Fibroblast of pulmonary artery (primary cell): Measurements from ENCODE around the gene ACKR2.

Source experiments
- DNase-seq: peaks from one replicate; pipeline ENCODE4 v3.0.0-alpha.2; 2010; ENCODE audit warnings: low read depth
- H3K4me3 ChIP-seq: replicated peaks from 2 replicates; pipeline ENCODE4 v1.5.1; 2011; ENCODE audit warnings: low read depth, mild to moderate bottlenecking, control low read depth, low read length, moderate library complexity
- CTCF ChIP-seq: IDR thresholded peaks from 2 replicates; pipeline ENCODE4 v1.5.1; 2011; ENCODE audit warnings: mild to moderate bottlenecking, control low read depth, low read length, inconsistent platforms; ENCODE audit errors: missing control alignments

The ACKR2 gene

GRCh38 chr3:42855219-42855546, 45.9 kb downstream of the ACKR2 start:
- TF ChIP-seq CTCF, result no peak
- no peak overlapping the region for H3K4me3 ChIP-seq
- no peak for DNase-seq

- DNase-seq, result no peak
- H3K4me3 ChIP-seq, result no peak overlapping the region
- no peak for TF ChIP-seq CTCF
These were observed 46.5 kb downstream of the ACKR2 start for GRCh38 chr3:42855547-42856380.

- DNase-seq, result no peak
- H3K4me3 ChIP-seq, result no peak overlapping the region
- TF ChIP-seq CTCF, result no peak
These were observed 47.3 kb downstream of the ACKR2 start for GRCh38 chr3:42856544-42856943.

GRCh38 chr3:42864321-42864950, 55.2 kb downstream of the ACKR2 start:
- no peak for TF ChIP-seq CTCF
- no peak for DNase-seq
- no peak overlapping the region for H3K4me3 ChIP-seq

GRCh38 chr3:42865256-42865655, 56.0 kb downstream of the ACKR2 start:
- TF ChIP-seq CTCF, result no peak
- no peak overlapping the region for H3K4me3 ChIP-seq
- no peak for DNase-seq

- no peak overlapping the region for H3K4me3 ChIP-seq
- no peak for DNase-seq
- TF ChIP-seq CTCF, result no peak
These were observed 57.9 kb downstream of the ACKR2 start for GRCh38 chr3:42867138-42867537.

- TF ChIP-seq CTCF, result no peak
- no peak for DNase-seq
- no peak overlapping the region for H3K4me3 ChIP-seq
These were observed 59.6 kb downstream of the ACKR2 start for GRCh38 chr3:42868841-42869240.
